A549 (cell line): ENCODE measurements around the gene CBX4. TPM values are rescaled to one million over a fixed set of nuclear protein-coding genes. Genes with fewer than 3 reads are reported as not detected.

Experiments used
- ATAC-seq, 2 experiments: fragments of 200-7000 bp in 1 of 2; fragments of >200 bp in 1 of 2; cut with Nextera tagmentation in 1 of 2; cut with Tn5 transposase in 1 of 2; 3 replicates each; pipeline versions ENCODE4 v1.8.0 to v1.9.1; 2018 to 2020; ENCODE audit warnings: mild to moderate bottlenecking in 1 of 2, moderate library complexity in 1 of 2
- CTCF ChIA-PET: fragments of 300-600 bp; sonication (Branson Sonifier 250); formaldehyde crosslinking; extraction: SDS; loops from one replicate; lab custom pipeline; 2021; ENCODE audit warnings: antibody characterized with exemption, inconsistent platforms; lab: Yijun Ruan, JAX
- POLR2A ChIA-PET: fragments of 350-600 bp; formaldehyde crosslinking; extraction: SDS; loops from one replicate; lab custom pipeline; 2021; ENCODE audit warnings: antibody characterized with exemption, inconsistent platforms; lab: Yijun Ruan, JAX
- DNase-seq, 2 experiments: peaks; one replicate each; pipeline versions ENCODE4 v3.0.0 to v3.0.0-alpha.2; 2011 to 2016; ENCODE audit warnings: low read depth in 1 of 2, low spot score in 1 of 2
- FAIRE-seq: peaks from 2 replicates; lab custom pipeline; 2011; peaks lifted over from hg19 to GRCh38; lab: Jason Lieb, UNC
- H3K27ac ChIP-seq, 2 experiments: fragments of >200 bp; sonication (Bioruptor Twin); formaldehyde crosslinking; 3 replicates each; pipeline ENCODE4 v1.5.1; 2016 to 2017
- H3K4me1 ChIP-seq: fragments of >200 bp; sonication (Bioruptor Twin); formaldehyde crosslinking; 3 replicates; pipeline ENCODE4 v1.6.1; 2016
- H3K4me2 ChIP-seq: fragments of >200 bp; sonication (Bioruptor Twin); formaldehyde crosslinking; 3 replicates; pipeline ENCODE4 v1.6.1; 2016
- H3K4me3 ChIP-seq: fragments of >200 bp; sonication (Bioruptor Twin); formaldehyde crosslinking; 3 replicates; pipeline ENCODE4 v1.5.1; 2016
- H3K9me3 ChIP-seq: fragments of >200 bp; sonication (Bioruptor Twin); formaldehyde crosslinking; 3 replicates; pipeline ENCODE4 v1.6.1; 2016
- ATOH8 ChIP-seq: fragments of 250-450 bp; sonication (Bioruptor Pico); IDR thresholded peaks from 2 replicates; pipeline ENCODE4 v1.5.0; 2020; ENCODE audit warnings: low read depth, mild to moderate bottlenecking, moderate library complexity
- EHF ChIP-seq: fragments of 250-450 bp; sonication (Bioruptor Pico); IDR thresholded peaks from 2 replicates; pipeline ENCODE4 v1.5.0; 2020; ENCODE audit warnings: mild to moderate bottlenecking
- EHMT2 ChIP-seq: fragments of 200-600 bp; sonication (generic); IDR thresholded peaks from 2 replicates; pipeline ENCODE4 v1.6.1; 2016; ENCODE audit warnings: antibody characterized with exemption, low read depth, mild to moderate bottlenecking, moderate library complexity
- ESRRA ChIP-seq: fragments of 150-350 bp; IDR thresholded peaks from 2 replicates; pipeline ENCODE4 v1.6.1; 2014; ENCODE audit warnings: mild to moderate bottlenecking, low read length, borderline replicate concordance
- FOSB ChIP-seq: fragments of 250-450 bp; sonication (Bioruptor Pico); IDR thresholded peaks from 2 replicates; pipeline ENCODE4 v1.5.0; 2020; ENCODE audit warnings: mild to moderate bottlenecking, moderate library complexity
- FOXS1 ChIP-seq: fragments of 250-450 bp; sonication (Bioruptor Pico); IDR thresholded peaks from 2 replicates; pipeline ENCODE4 v1.5.0; 2020; ENCODE audit warnings: mild to moderate bottlenecking, moderate library complexity
- GATA3 ChIP-seq: IDR thresholded peaks from 2 replicates; pipeline ENCODE4 v1.6.1; 2012; ENCODE audit warnings: borderline replicate concordance
- JUN ChIP-seq, 2 experiments: fragments of >200 bp; sonication (Bioruptor Twin); formaldehyde crosslinking; IDR thresholded peaks; 2 replicates in 1 of 2; 3 replicates in 1 of 2; pipeline ENCODE4 v1.6.1; 2016 to 2017
- KDM1A ChIP-seq: fragments of 200-600 bp; sonication (generic); IDR thresholded peaks from 2 replicates; pipeline ENCODE4 v1.6.1; 2016; ENCODE audit warnings: low read depth, mild to moderate bottlenecking
- KDM5A ChIP-seq: fragments of 200-600 bp; sonication (generic); IDR thresholded peaks from 2 replicates; pipeline ENCODE4 v1.6.1; 2016; ENCODE audit warnings: antibody characterized with exemption, mild to moderate bottlenecking
- MAZ ChIP-seq: fragments of 150-350 bp; IDR thresholded peaks from 2 replicates; pipeline ENCODE4 v1.6.1; 2014; ENCODE audit warnings: antibody characterized with exemption, low read depth, low read length, borderline replicate concordance
- MYC ChIP-seq: IDR thresholded peaks from 2 replicates; pipeline ENCODE4 v1.6.1; 2012; ENCODE audit warnings: mild to moderate bottlenecking, inconsistent platforms, low read length, improper control_type of control experiment, borderline replicate concordance
- NFE2L2 ChIP-seq: fragments of 150-350 bp; conservative IDR thresholded peaks from 2 replicates; pipeline ENCODE4 v1.6.1; 2014; ENCODE audit warnings: low read length
- PBX3 ChIP-seq: IDR thresholded peaks from 2 replicates; pipeline ENCODE4 v1.6.1; 2012
- PHF8 ChIP-seq: fragments of 200-600 bp; sonication (generic); IDR thresholded peaks from 2 replicates; pipeline ENCODE4 v1.6.1; 2016; ENCODE audit warnings: low read depth, mild to moderate bottlenecking, antibody characterized with exemption, moderate library complexity, borderline replicate concordance
- RAD21 ChIP-seq, 2 experiments: fragments of >200 bp in 1 of 2; sonication (Bioruptor Twin) in 1 of 2; formaldehyde crosslinking in 1 of 2; IDR thresholded peaks in 1 of 2; conservative IDR thresholded peaks in 1 of 2; 2 replicates in 1 of 2; 3 replicates in 1 of 2; pipeline ENCODE4 v1.6.1; 2012 to 2018; ENCODE audit warnings: inconsistent platforms in 1 of 2
- RCOR1 ChIP-seq: fragments of 150-350 bp; IDR thresholded peaks from 2 replicates; pipeline ENCODE4 v1.6.1; 2014; ENCODE audit warnings: antibody characterized with exemption, low read length, low read depth
- SREBF2 ChIP-seq: fragments of 450-650 bp; IDR thresholded peaks from 2 replicates; pipeline ENCODE4 v1.6.1; 2014; ENCODE audit warnings: mild to moderate bottlenecking, moderate library complexity
- TFCP2L1 ChIP-seq: fragments of 250-450 bp; sonication (Bioruptor Pico); IDR thresholded peaks from 2 replicates; pipeline ENCODE4 v1.5.0; 2021; ENCODE audit warnings: mild to moderate bottlenecking
- USF2 ChIP-seq: fragments of 450-650 bp; IDR thresholded peaks from 2 replicates; pipeline ENCODE4 v1.6.1; 2014; ENCODE audit warnings: antibody characterized with exemption
- ZC3H11A ChIP-seq: fragments of 450-650 bp; IDR thresholded peaks from 2 replicates; pipeline ENCODE4 v1.6.1; 2014; ENCODE audit warnings: antibody characterized with exemption, mild to moderate bottlenecking
- ZFP36 ChIP-seq: fragments of 450-650 bp; IDR thresholded peaks from 2 replicates; pipeline ENCODE4 v1.6.1; 2014; ENCODE audit warnings: borderline replicate concordance; ENCODE audit not compliant: partially characterized antibody
- WGBS: methylation state at CpG from one replicate; pipeline ENCODE4 v1.1.6; 2017; ENCODE audit errors: missing lambda C conversion rate; 5-methylcytosine and 5-hydroxymethylcytosine counted together
- polyA plus RNA-seq, 4 experiments: library from polyadenylated mRNA; depleted of rRNA in 3 of 4; stranded (reverse); fragments of >200 nt; fragmentation: RNase III in 1 of 4; extraction: RNeasy Plus Mini Kit Qiagen cat#74134 plus additional on column Dnase treatment in 1 of 4; gene quantifications; 2 replicates in 3 of 4; 3 replicates in 1 of 4; pipeline ENCODE4 v1.2.3, GENCODE V29; 2011 to 2017

Gene CBX4
- polyA plus RNA-seq, 2 of the 4 experiments (the other 2 are of a cell fraction), result 31.0 to 34.1 TPM

- Histone ChIP-seq H3K27ac (no peak overlapping the region), H3K4me2 (no peak overlapping the region), H3K4me3 (no peak overlapping the region), H3K4me1 (no peaks in the 10 kb centered on the region), H3K9me3 (no peaks in the 10 kb centered on the region)
- ATAC-seq, result peak in 1 of 2 experiments; percentile 39; a peak in 3 of 6 replicates
- 63% methylated on average over 13 of the region's 13 CpGs for WGBS
- FAIRE-seq, result no peak
- POLR2A ChIA-PET, result no interaction called here
- no peak for DNase-seq
- TF ChIP-seq ATOH8 (no peak), ZC3H11A (no peak), ESRRA (no peak), KDM1A (no peak), PBX3 (no peak), NFE2L2 (no peak)
- CTCF ChIA-PET, result interaction anchor here (0.6 to 1.9 kb wide), 4 partner anchors 12 to 164 kb away, joined by 3 to 5 read pairs (median 4); no protein-coding TSS in a partner anchor
Observed at GRCh38 chr17:79862771-79863440, 23.7 kb upstream of the CBX4 start.

- CTCF ChIA-PET, result interaction anchor here (1.0 to 2.4 kb wide), 3 partner anchors 11 to 23 kb away, joined by 3 to 10 read pairs (median 5); partner anchors contain the start of gene CBX4
- FAIRE-seq, result no peak
- Histone ChIP-seq H3K27ac (no peak overlapping the region), H3K4me1 (no peaks in the 10 kb centered on the region), H3K4me3 (no peak overlapping the region), H3K9me3 (no peaks in the 10 kb centered on the region), H3K4me2 (no peak overlapping the region)
- WGBS, result 49% methylated on average over 4 of the region's 5 CpGs
- ATAC-seq, result no peak
- POLR2A ChIA-PET, result no interaction called here
- no peak for DNase-seq
- TF ChIP-seq MAZ (no peak), TFCP2L1 (CRISPR knock-in tag) (no peak), MYC (no peak), EHMT2 (no peak), FOSB (no peak), ZFP36 (no peak), JUN (IDR thresholded peaks at IDR 0.05) (no peak), FOXS1 (no peak), KDM5A (no peak)
Observed at GRCh38 chr17:79862238-79862637, 23.0 kb upstream of the CBX4 start.

- 67% methylated on average over 26 of the region's 26 CpGs for WGBS
- ChIA-PET POLR2A (interaction anchor here (0.7 kb wide), 1 partner anchor 729 kb away, joined by 3 read pairs; no protein-coding TSS in a partner anchor), CTCF (interaction anchor here (0.7 to 2.4 kb wide), 5 partner anchors 11 to 53 kb away, joined by 3 to 10 read pairs (median 3); partner anchors contain the start of gene CBX4)
- ATAC-seq, result peak in 1 of 2 experiments; percentile 13; a peak in 1 of 6 replicates
- TF ChIP-seq RAD21 (conservative IDR thresholded peaks at IDR 0.05 in 1 of 2, IDR thresholded peaks at IDR 0.05 in 1 of 2) (no peak), PHF8 (no peak), USF2 (no peak), RCOR1 (no peak), KDM1A (no peak), EHF (CRISPR knock-in tag) (no peak), SREBF2 (no peak), GATA3 (no peak)
- Histone ChIP-seq H3K4me3 (no peak overlapping the region), H3K4me1 (no peaks in the 10 kb centered on the region), H3K4me2 (no peak overlapping the region), H3K27ac (no peak overlapping the region), H3K9me3 (no peaks in the 10 kb centered on the region)
- DNase-seq, result no peak
- FAIRE-seq, result no peak
Observed at GRCh38 chr17:79861413-79862216, 22.4 kb upstream of the CBX4 start.
